Choroid plexus epithelial cell (primary cell): ENCODE data around the gene IQSEC2.

ENCODE experiments used
- DNase-seq: peaks from one replicate; pipeline ENCODE4 v3.0.0-alpha.2; 2010; ENCODE audit warnings: low read depth
- H3K4me3 ChIP-seq: 2 replicates; pipeline ENCODE4 v1.5.1; 2011; ENCODE audit warnings: low read depth, mild to moderate bottlenecking, control low read depth, low read length, moderate library complexity
- CTCF ChIP-seq: conservative IDR thresholded peaks from 2 replicates; pipeline ENCODE4 v1.5.1; 2011; ENCODE audit warnings: low read depth, mild to moderate bottlenecking, control low read depth, inconsistent platforms, low read length, moderate library complexity

IQSEC2 gene

GRCh38 chrX:53303195-53303594 is 21.8 kb upstream of the IQSEC2 start:
- H3K4me3 ChIP-seq: no peak overlapping the region
- DNase-seq: no peak
- no peak for TF ChIP-seq CTCF

GRCh38 chrX:53300157-53300556 is 18.8 kb upstream of the IQSEC2 start:
- no peak for DNase-seq
- no peak for TF ChIP-seq CTCF
- no peak overlapping the region for H3K4me3 ChIP-seq

GRCh38 chrX:53294024-53294648 is 12.8 kb upstream of the IQSEC2 start:
- TF ChIP-seq CTCF: peak; percentile 51
- peak; percentile 45 for DNase-seq
- no peak overlapping the region for H3K4me3 ChIP-seq

GRCh38 chrX:53291596-53291995 is 10.2 kb upstream of the IQSEC2 start:
- no peak for TF ChIP-seq CTCF
- no peak overlapping the region for H3K4me3 ChIP-seq
- no peak for DNase-seq

- no peak for DNase-seq
- TF ChIP-seq CTCF: no peak
- no peak overlapping the region for H3K4me3 ChIP-seq
These were observed 9.2 kb upstream of the IQSEC2 start for GRCh38 chrX:53290441-53291041.

- H3K4me3 ChIP-seq: no peak overlapping the region
- no peak for TF ChIP-seq CTCF
- no peak for DNase-seq
These were observed 6.8 kb upstream of the IQSEC2 start for GRCh38 chrX:53288189-53288588.
